PFSK-1 (cell line): Measurements from ENCODE around the gene SLC24A3.

Experiments used
- FOXP2 ChIP-seq: optimal IDR thresholded peaks from 2 replicates; pipeline ENCODE3; 2011; ENCODE audit warnings: borderline replicate concordance, control low read depth, inconsistent platforms; ENCODE audit not compliant: insufficient read depth; ENCODE audit errors: extremely low read length, extremely low read depth
- POLR2AphosphoS5 ChIP-seq: IDR thresholded peaks from 2 replicates; pipeline ENCODE4 v1.6.1; 2012; ENCODE audit warnings: low read depth, mild to moderate bottlenecking, control low read depth, low read length, moderate library complexity
- REST ChIP-seq, 2 experiments: IDR thresholded peaks; 2 replicates each; pipeline versions ENCODE4 v1.6.1 to v1.8.0; 2011 to 2012; ENCODE audit warnings: low read depth in 2 of 2, low read length in 2 of 2, control low read depth in 1 of 2, inconsistent platforms in 1 of 2, mild to moderate bottlenecking in 1 of 2, moderate library complexity in 1 of 2; ENCODE audit not compliant: insufficient read depth in 1 of 2
- SIN3A ChIP-seq: IDR thresholded peaks from 2 replicates; pipeline ENCODE4 v1.6.1; 2012; ENCODE audit warnings: mild to moderate bottlenecking, low read length, moderate library complexity, borderline replicate concordance; ENCODE audit not compliant: insufficient read depth
- TAF1 ChIP-seq: IDR thresholded peaks from 2 replicates; pipeline ENCODE4 v1.6.1; 2012; ENCODE audit warnings: low read length, control low read depth, borderline replicate concordance; ENCODE audit not compliant: insufficient read depth

SLC24A3 gene

DNA sequence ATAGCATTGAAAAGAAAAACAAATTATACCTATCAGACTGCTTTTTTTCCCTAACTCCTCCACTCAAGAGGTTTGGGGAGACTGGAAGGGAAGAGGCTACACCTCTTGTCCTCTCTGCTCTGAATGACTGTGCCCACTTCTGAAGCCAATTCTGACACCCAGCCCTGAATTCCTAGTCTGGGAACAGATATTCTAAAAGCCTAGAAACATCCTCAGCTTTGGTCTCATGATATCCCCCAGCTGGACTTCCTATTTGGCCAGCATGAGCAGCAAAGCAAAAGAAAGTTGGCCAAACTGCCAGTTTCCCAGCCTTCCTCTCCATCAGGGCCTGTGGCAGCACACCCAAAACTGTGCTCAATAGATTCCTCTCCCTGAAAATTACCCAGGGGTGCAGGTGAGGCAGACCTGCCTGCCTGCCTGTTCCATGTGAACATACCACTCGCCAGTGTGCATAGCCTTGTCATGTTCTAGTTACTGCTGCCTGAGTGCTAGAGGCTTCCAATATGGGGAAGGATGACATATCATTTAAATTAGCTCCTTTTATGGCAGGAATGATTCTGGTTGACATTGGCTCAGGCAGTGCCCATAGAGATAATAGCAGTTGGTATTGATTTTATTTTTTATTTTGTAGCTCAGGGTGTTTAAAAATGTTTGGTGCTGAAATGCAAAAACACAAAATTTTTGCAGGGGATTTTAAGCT is 393.5 kb downstream of the SLC24A3 start:
- TF ChIP-seq SIN3A (no peak), POLR2AphosphoS5 (no peak), FOXP2 (no peak), REST (IDR thresholded peaks at IDR 0.05; ENCODE audit: insufficient read depth in 1 of 2, low read depth in 2 of 2, low read length in 2 of 2) (no peak), TAF1 (no peak)

- TF ChIP-seq FOXP2: no peak
- TF ChIP-seq REST (IDR thresholded peaks at IDR 0.05; ENCODE audit: insufficient read depth in 1 of 2, low read depth in 2 of 2, low read length in 2 of 2): no peak
- TF ChIP-seq SIN3A: no peak
- TF ChIP-seq POLR2AphosphoS5: no peak
- no peak for TF ChIP-seq TAF1
These were observed 397.3 kb downstream of the SLC24A3 start for GRCh38 chr20:19609642-19610223.

DNA sequence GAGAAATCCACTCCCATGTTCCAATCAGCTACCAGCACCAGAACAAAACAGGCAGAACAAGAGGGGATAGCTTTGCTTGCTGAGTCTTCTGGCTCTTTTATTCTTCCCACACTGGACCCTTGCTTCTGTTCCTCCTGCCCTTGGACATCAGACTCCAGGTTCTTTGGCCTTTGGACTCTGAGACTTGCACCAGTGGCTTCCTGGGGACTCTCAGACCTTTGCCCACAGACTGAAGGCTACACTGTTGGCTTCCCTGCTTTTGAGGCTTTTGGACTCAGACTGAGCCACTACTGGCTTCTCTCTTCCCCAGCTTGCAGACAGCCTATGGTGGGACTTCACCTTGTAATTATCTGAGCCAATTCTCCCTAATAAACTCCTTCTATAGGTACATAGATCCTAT is 403.2 kb downstream of the SLC24A3 start:
- TF ChIP-seq SIN3A: no peak
- no peak for TF ChIP-seq TAF1
- no peak for TF ChIP-seq POLR2AphosphoS5
- no peak for TF ChIP-seq REST (IDR thresholded peaks at IDR 0.05; ENCODE audit: insufficient read depth in 1 of 2, low read depth in 2 of 2, low read length in 2 of 2)
- no peak for TF ChIP-seq FOXP2

DNA sequence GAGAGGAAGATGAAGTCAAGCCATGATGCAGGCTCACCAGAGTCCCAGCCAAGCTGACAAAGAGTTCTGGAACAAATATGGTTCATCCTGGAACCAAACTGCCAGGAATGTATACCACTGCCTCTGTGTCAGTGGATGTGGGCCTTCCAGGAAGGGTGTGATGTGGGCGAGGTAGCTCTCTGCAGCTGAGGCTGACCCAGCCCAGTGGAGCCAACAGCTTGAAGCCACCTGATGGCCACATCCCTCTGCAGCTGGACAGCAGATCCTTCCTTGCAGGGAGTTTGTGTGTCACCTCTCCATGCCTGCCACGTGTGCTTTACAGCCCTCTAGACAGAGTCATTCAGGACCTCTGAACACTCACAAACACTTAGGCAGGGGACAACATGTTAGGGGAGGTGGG is 403.6 kb downstream of the SLC24A3 start:
- TF ChIP-seq SIN3A (no peak), REST (IDR thresholded peaks at IDR 0.05; ENCODE audit: insufficient read depth in 1 of 2, low read depth in 2 of 2, low read length in 2 of 2) (no peak), POLR2AphosphoS5 (no peak), TAF1 (no peak), FOXP2 (no peak)

- TF ChIP-seq REST (IDR thresholded peaks at IDR 0.05; ENCODE audit: insufficient read depth in 1 of 2, low read depth in 2 of 2, low read length in 2 of 2) (peak in 1 of 2 experiments; percentile 78; a peak in 2 of 4 replicates), TAF1 (no peak)
These were observed 404.2 kb downstream of the SLC24A3 start for GRCh38 chr20:19616620-19617019.
